Activated CD8-positive, alpha-beta T cell treated with anti-CD3 and anti-CD28 coated beads, Interleukin-2, amount 10 ng/mL, durations not matched to agents 7 days and 5 days (primary cell): ENCODE data around the gene LATS2. TPM values are rescaled to one million over a fixed set of nuclear protein-coding genes. Genes with fewer than 3 reads are reported as not detected.

Source experiments
- ATAC-seq: fragments of 150-1000 bp; cut with Tn5 transposase; one replicate; pipeline ENCODE4 v1.10.0; 2021; ENCODE audit warnings: moderate library complexity
- CTCF ChIA-PET: fragments of 350-600 bp; sonication (Branson Sonifier 250); formaldehyde crosslinking; loops from one replicate; lab custom pipeline; 2021; ENCODE audit warnings: antibody characterized with exemption; lab: Charles Lee
- POLR2A ChIA-PET: fragments of 350-600 bp; sonication (Branson Sonifier 250); formaldehyde crosslinking; loops from one replicate; lab custom pipeline; 2021; ENCODE audit warnings: antibody characterized with exemption; lab: Charles Lee
- DNase-seq: peaks from one replicate; pipeline ENCODE4 v3.0.0-alpha.2; 2020
- H3K27ac Mint-ChIP-seq: one replicate; pipeline ENCODE4 v1.8.0; 2021; ENCODE audit warnings: mild to moderate bottlenecking, mixed read lengths
- H3K27me3 Mint-ChIP-seq: one replicate; pipeline ENCODE4 v1.8.0; 2021; ENCODE audit warnings: low read depth, mixed read lengths
- H3K36me3 Mint-ChIP-seq: one replicate; pipeline ENCODE4 v1.8.0; 2021; ENCODE audit warnings: low read depth, mixed read lengths
- H3K4me1 Mint-ChIP-seq: one replicate; pipeline ENCODE4 v1.8.0; 2021; ENCODE audit warnings: low read depth, mixed read lengths
- H3K4me3 Mint-ChIP-seq: one replicate; pipeline ENCODE4 v1.8.0; 2021; ENCODE audit warnings: mild to moderate bottlenecking, mixed read lengths
- H3K9me3 Mint-ChIP-seq: one replicate; pipeline ENCODE4 v1.8.0; 2022; ENCODE audit warnings: mixed read lengths; ENCODE audit not compliant: insufficient read depth
- total RNA-seq, 2 experiments: library from RNA; stranded (reverse); gene quantifications; one replicate each; pipeline ENCODE4 v1.2.3, GENCODE V29; 2021

Gene LATS2
- total RNA-seq, 2 experiments from 2014 or later, result 3.1 to 4.2 TPM

DNA sequence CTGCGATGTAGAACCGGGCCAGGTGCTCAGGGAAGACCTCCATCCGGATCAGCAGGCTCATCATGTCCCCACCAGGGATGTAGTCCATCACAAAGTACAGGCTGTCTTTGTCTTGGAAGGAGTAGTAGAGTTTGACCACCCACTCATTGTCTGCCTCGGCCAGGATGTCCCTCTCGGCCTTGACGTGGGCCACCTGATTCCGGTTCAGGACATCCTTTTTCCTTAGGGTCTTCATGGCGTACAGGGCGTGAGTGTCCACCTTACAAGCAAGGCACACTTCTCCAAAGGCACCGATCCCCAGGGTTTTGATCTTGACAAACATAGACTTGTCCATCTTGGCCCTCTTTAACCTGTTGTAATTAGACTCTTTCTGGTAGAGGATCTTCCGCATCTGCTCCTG lies 78.0 kb downstream of the LATS2 start:
- H3K36me3 Mint-ChIP-seq, result peaks cover 8% of the 10 kb centered on the region
- ChIA-PET POLR2A (no interaction called here), CTCF (no interaction called here)
- DNase-seq, result no peak
- no peaks in the 10 kb centered on the region for H3K9me3 Mint-ChIP-seq
- no peak overlapping the region for H3K4me3 Mint-ChIP-seq
- no peaks in the 10 kb centered on the region for H3K4me1 Mint-ChIP-seq
- no peak overlapping the region for H3K27ac Mint-ChIP-seq
- ATAC-seq, result no peak
- H3K27me3 Mint-ChIP-seq, result no peaks in the 10 kb centered on the region

DNA sequence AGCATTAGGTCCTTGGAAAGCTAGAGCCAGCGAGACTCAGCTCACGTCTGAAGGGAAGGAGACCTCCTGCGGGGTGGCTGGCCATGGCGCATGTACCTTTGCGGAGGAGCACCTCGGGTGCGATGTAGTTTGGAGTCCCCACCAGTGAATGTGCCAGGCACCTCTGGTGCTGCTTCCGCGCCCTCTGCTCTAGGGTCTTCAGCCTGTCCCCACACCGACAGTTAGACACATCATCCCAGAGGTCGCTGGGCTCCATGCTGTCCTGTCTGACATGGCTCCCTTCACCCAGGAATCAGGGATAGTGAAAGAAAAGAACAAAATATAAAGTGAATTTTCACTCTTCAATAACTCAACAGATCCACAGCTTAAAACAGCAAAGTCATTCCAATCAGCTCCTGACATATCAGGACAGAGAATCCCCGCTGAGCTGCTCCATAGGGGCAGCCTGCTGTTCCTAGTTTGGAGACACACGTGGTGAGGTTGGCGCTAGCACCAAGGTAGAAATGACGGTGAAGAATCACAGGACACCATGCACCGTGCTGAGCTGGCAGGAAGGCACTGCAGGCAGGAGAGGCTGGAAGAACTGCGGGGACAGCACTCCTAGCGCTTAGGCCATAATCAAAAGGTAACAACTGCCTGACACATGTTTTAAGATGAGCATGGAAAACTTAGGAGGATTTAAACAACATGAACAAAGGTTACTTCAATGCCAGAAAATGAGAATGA lies 79.9 kb downstream of the LATS2 start:
- no peaks in the 10 kb centered on the region for H3K4me1 Mint-ChIP-seq
- H3K4me3 Mint-ChIP-seq, result no peak overlapping the region
- POLR2A ChIA-PET, result no interaction called here
- H3K36me3 Mint-ChIP-seq, result peaks cover 2% of the 10 kb centered on the region
- no peaks in the 10 kb centered on the region for H3K9me3 Mint-ChIP-seq
- no peak for DNase-seq
- ATAC-seq, result no peak
- no peaks in the 10 kb centered on the region for H3K27me3 Mint-ChIP-seq
- CTCF ChIA-PET, result no interaction called here
- H3K27ac Mint-ChIP-seq, result no peak overlapping the region

DNA sequence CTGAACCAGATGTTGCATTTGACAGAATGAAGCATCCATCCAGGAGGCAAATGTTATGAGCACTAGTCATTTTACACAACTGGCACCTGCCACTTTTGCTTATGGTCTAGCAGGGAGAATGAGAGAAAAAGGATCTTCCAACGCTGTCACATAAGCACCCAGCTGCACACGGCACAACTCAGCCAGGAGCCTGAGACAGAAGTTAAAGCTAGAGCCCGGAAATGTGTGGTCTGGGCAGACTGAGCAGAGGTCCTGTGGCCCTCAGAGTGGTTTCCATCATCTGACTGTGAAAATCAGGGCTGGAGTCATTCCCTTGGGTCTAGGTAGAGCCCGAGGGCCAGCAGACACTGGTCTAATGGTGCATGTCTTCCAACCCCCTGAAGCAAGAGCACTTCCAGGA lies 80.5 kb downstream of the LATS2 start:
- peaks cover 2% of the 10 kb centered on the region for H3K36me3 Mint-ChIP-seq
- H3K27me3 Mint-ChIP-seq, result no peaks in the 10 kb centered on the region
- ChIA-PET CTCF (no interaction called here), POLR2A (no interaction called here)
- H3K4me3 Mint-ChIP-seq, result no peak overlapping the region
- no peaks in the 10 kb centered on the region for H3K9me3 Mint-ChIP-seq
- H3K27ac Mint-ChIP-seq, result no peak overlapping the region
- no peaks in the 10 kb centered on the region for H3K4me1 Mint-ChIP-seq
- DNase-seq, result no peak
- no peak for ATAC-seq

DNA sequence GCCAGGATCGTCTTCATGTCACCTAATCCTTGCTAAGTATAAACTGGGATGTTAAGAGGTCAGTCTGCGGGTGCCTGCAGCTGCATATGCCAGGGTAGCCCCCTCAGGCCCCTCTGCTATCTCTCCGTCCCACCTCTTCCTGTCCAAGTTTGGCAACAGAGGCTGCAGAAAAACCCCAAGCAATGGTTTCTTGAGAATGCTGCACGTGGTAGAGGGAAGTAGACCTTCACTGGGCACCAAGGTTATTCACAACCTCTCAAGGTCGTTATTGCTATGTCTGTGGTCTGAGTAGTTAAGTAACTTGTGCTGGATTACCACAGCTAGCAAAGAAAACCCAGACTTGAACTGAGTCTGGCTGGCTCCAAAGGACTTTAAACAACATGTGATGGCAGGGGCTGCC lies 81.0 kb downstream of the LATS2 start:
- DNase-seq (no peak), ATAC-seq (no peak)
- H3K27ac Mint-ChIP-seq, result no peak overlapping the region
- H3K27me3 Mint-ChIP-seq, result no peaks in the 10 kb centered on the region
- H3K36me3 Mint-ChIP-seq, result peaks cover 2% of the 10 kb centered on the region
- H3K9me3 Mint-ChIP-seq, result no peaks in the 10 kb centered on the region
- ChIA-PET POLR2A (no interaction called here), CTCF (no interaction called here)
- no peaks in the 10 kb centered on the region for H3K4me1 Mint-ChIP-seq
- no peak overlapping the region for H3K4me3 Mint-ChIP-seq

DNA sequence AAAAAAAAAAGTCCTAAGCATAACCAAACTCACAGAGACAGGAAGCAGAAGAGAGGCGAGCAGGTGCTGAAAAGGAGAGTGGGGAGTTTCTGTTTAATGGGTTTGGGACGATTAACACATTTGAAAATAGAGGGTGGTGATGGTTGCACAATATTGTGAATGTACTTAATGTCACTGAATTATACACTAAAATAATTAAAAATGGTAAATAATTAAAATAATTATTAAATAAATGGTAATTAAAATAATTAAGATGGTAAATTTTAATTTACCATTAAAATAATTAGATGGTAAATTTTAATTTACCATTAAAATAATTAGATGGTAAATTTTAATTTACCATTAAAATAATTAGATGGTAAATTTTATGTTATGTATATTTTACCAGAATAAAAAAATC lies 84.0 kb downstream of the LATS2 start:
- no peak overlapping the region for H3K27ac Mint-ChIP-seq
- ATAC-seq, result no peak

DNA sequence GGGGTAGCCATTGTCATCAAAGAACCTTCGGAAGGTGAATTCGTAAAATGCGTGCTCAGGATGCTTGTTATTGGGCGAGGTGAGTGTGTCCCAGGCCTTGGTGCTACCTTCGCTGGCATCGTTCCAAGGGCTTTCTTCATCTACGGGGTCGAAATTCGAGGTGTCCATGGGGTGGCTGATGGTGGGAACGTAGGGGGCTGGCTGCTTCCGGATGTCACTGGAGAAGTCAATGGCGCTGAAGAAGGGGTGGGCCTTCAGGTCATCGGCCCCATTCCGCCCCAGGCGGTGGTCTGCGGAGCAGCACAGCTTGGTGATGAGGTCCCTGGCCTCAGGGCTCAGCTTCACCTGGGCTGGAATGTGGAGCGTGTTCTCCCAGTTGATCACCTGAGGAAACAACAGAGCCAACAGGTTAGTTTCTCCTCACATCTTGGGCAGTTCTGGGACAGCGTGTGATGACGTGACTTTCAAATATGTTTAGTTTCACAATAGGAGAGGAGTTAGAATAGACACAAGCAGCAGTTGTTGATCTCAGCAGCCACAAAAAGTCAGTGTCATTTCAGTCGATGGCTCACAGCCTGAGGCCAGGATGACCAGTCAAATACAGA lies 86.3 kb downstream of the LATS2 start:
- H3K4me1 Mint-ChIP-seq, result no peaks in the 10 kb centered on the region
- H3K9me3 Mint-ChIP-seq, result no peaks in the 10 kb centered on the region
- no peak overlapping the region for H3K4me3 Mint-ChIP-seq
- no peaks in the 10 kb centered on the region for H3K36me3 Mint-ChIP-seq
- H3K27me3 Mint-ChIP-seq, result no peaks in the 10 kb centered on the region
- no peak overlapping the region for H3K27ac Mint-ChIP-seq
- no peak for ATAC-seq
- POLR2A ChIA-PET, result no interaction called here
- CTCF ChIA-PET, result no interaction called here
- no peak for DNase-seq

More for the DNA sequence above, 84.0 kb downstream of the LATS2 start:
- no peak overlapping the region for H3K4me3 Mint-ChIP-seq
- H3K36me3 Mint-ChIP-seq, result peaks cover 2% of the 10 kb centered on the region
- no peaks in the 10 kb centered on the region for H3K27me3 Mint-ChIP-seq
- no peaks in the 10 kb centered on the region for H3K4me1 Mint-ChIP-seq
- ChIA-PET POLR2A (no interaction called here), CTCF (no interaction called here)
- no peaks in the 10 kb centered on the region for H3K9me3 Mint-ChIP-seq
- no peak for DNase-seq

DNA sequence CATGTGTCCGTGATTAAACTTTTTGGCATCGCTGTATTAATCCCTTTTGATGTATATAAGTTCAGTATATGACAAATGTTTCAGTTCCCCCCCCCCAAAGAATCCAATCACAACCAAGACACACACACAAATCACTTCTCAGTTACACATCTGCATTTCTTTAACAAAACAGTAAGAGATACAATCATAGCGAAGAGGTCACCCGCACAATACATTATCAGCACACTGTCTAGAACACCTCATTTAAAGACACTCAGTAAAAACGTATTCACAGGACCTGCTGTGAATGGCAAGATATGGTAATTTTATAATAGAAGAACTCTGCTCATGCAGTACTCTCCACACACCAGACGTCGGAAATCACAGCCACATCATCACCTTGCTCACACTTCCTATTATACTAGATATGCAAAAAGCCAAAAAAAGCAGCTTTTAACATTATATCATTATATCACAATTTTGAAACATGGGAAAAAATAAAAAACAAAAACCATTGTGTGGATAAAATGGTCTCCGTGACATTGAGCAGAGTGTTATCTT lies 87.4 kb downstream of the LATS2 start:
- Mint-ChIP-seq H3K4me3 (no peak overlapping the region), H3K27ac (no peak overlapping the region), H3K36me3 (no peaks in the 10 kb centered on the region), H3K9me3 (no peaks in the 10 kb centered on the region), H3K4me1 (no peaks in the 10 kb centered on the region), H3K27me3 (no peaks in the 10 kb centered on the region)
- ChIA-PET CTCF (no interaction called here), POLR2A (no interaction called here)
- DNase-seq (no peak), ATAC-seq (no peak)

DNA sequence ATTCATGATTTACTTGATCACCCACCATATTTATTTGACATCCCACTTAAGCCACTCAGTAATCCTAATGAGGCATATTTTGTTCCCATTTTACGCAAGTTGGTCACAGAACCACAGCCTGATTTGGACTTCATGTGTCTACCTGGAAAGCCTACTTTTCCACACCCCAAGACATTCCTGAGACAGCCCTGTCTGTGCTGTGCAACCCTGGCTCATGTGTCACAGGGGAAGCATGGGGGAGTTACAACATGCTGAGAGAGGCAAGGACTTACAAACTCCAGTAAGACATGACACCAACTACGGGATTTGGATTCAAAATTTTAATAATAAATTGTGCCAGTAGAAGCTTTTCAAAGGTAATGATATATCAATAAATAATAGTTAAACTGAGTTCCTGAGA lies 88.7 kb downstream of the LATS2 start:
- Mint-ChIP-seq H3K36me3 (no peaks in the 10 kb centered on the region), H3K9me3 (no peaks in the 10 kb centered on the region), H3K27ac (no peak overlapping the region), H3K4me3 (no peak overlapping the region), H3K4me1 (peaks cover 7% of the 10 kb centered on the region), H3K27me3 (no peaks in the 10 kb centered on the region)
- CTCF ChIA-PET, result no interaction called here
- no peak for ATAC-seq
- no peak for DNase-seq
- POLR2A ChIA-PET, result no interaction called here

DNA sequence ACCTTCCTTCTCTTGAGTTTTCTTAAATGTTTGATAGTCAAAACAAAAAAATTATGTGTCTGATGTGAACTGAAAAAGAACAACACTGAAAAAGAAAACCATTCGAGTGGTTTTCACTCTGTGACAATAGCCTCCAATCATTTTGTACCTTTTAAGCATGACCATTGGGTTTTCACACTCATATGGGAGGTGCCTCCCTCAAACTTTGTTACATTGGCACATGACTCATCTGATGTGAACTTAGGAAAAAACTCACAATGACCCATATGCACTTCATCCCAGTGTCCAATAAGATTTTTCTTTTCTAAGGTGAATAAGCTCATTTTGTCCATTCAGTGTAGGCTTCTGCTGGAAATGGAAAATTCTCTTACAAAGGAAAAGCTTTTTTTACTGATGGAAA lies 92.2 kb downstream of the LATS2 start:
- ATAC-seq (no peak), DNase-seq (no peak)
- ChIA-PET POLR2A (no interaction called here), CTCF (interaction anchor here (1.1 to 1.3 kb wide), 2 partner anchors 26 to 477 kb away, joined by 3 read pairs; no protein-coding TSS in a partner anchor)
- no peak overlapping the region for H3K27ac Mint-ChIP-seq
- no peak overlapping the region for H3K4me3 Mint-ChIP-seq
- no peaks in the 10 kb centered on the region for H3K36me3 Mint-ChIP-seq
- H3K4me1 Mint-ChIP-seq, result peaks cover 7% of the 10 kb centered on the region
- H3K9me3 Mint-ChIP-seq, result no peaks in the 10 kb centered on the region
- H3K27me3 Mint-ChIP-seq, result peaks cover 4% of the 10 kb centered on the region

DNA sequence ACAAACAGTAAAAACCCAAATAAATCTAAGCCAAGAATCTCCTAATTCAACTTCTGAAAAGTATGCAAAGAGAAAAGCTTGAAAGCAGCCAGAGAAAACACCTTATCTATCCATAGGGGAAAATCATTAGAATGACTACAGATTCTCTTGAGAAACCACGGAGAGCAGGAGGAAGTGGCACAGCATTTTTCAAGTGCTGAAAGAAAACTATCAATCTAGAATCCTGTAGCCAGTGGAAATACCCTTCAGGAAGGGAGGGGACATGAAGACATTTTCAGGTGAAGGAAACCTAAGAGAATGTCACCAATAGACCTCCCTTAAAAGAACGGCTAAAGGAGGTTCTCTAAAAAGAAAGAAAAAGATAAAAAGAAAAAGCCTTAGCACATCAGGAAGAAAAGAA lies 92.6 kb downstream of the LATS2 start:
- no peak overlapping the region for H3K4me3 Mint-ChIP-seq
- ChIA-PET POLR2A (no interaction called here), CTCF (interaction anchor here (1.1 to 1.3 kb wide), 2 partner anchors 25 to 476 kb away, joined by 3 read pairs; no protein-coding TSS in a partner anchor)
- no peak overlapping the region for H3K27ac Mint-ChIP-seq
- peaks cover 4% of the 10 kb centered on the region for H3K27me3 Mint-ChIP-seq
- no peaks in the 10 kb centered on the region for H3K36me3 Mint-ChIP-seq
- peaks cover 7% of the 10 kb centered on the region for H3K4me1 Mint-ChIP-seq
- no peaks in the 10 kb centered on the region for H3K9me3 Mint-ChIP-seq
- no peak for ATAC-seq
- no peak for DNase-seq

DNA sequence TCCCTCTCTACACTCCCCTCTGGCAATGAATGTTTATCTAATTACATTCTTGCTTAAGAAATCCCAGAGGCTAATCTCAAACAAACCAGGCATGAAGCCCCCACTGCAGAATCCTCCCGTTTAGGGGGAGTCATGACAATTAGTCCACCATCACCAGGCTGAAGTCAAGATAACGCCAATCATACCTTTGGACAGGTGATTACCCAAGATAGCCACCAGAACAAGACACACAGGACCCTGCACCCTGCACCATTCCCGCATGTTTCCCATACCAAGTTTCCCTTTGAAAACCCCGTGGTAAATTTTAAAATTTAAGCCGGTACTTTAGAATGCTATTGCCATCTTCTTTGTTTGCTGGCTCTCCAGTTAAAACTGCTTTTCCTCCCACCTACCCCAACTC lies 94.0 kb downstream of the LATS2 start:
- CTCF ChIA-PET, result no interaction called here
- H3K4me1 Mint-ChIP-seq, result peaks cover 7% of the 10 kb centered on the region
- peaks cover 6% of the 10 kb centered on the region for H3K27me3 Mint-ChIP-seq
- no peak overlapping the region for H3K4me3 Mint-ChIP-seq
- H3K9me3 Mint-ChIP-seq, result no peaks in the 10 kb centered on the region
- no peak for ATAC-seq
- H3K36me3 Mint-ChIP-seq, result no peaks in the 10 kb centered on the region
- no peak for DNase-seq
- POLR2A ChIA-PET, result no interaction called here
- H3K27ac Mint-ChIP-seq, result no peak overlapping the region

DNA sequence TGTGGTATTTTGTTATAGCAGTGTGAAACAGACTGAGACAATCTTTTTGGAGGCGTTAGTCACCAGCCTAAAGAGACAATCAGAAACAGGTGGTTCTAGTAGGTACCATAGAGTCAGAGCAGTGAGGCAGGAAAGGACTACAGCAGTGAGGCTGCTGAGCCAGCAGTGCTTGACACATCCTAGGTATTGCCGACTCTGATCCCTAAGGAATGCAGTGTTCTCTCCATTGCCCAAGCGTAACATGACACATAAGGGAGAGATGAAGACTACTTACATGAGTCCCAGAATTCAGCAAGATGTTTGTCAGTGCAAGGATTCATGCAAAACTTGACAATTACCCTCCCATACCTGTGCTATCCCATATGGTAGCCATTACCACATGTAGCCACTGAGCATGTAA lies 96.5 kb downstream of the LATS2 start:
- H3K36me3 Mint-ChIP-seq, result no peaks in the 10 kb centered on the region
- peaks cover 10% of the 10 kb centered on the region for H3K4me1 Mint-ChIP-seq
- H3K27me3 Mint-ChIP-seq, result peaks cover 16% of the 10 kb centered on the region
- no peak overlapping the region for H3K4me3 Mint-ChIP-seq
- ChIA-PET CTCF (no interaction called here), POLR2A (no interaction called here)
- ATAC-seq (no peak), DNase-seq (no peak)
- H3K27ac Mint-ChIP-seq, result no peak overlapping the region
- no peaks in the 10 kb centered on the region for H3K9me3 Mint-ChIP-seq
